Adrenal gland (tissue), 19 donors: ENCODE results near the gene OR2T3. TPM values are rescaled to one million over a fixed set of nuclear protein-coding genes. Genes with fewer than 3 reads are reported as not detected.
"Not testable (repeated sequence)": the region's sequence is repeated elsewhere in the genome, so short reads cannot be mapped to it uniquely, and the experiment has no call there.

ENCODE experiments used
- DNase-seq, 7 donors: peaks; one replicate each; pipeline ENCODE4 v3.0.0-alpha.2; 2019 to 2020
- H3K27ac ChIP-seq, 5 donors: fragments of 200-600 bp; sonication (generic) in 4 of 5; 1 replicate in 3 of 5; 2 replicates in 2 of 5; pipeline versions ENCODE4 v1.5.1 to v1.8.0; 2016 to 2020; ENCODE audit warnings: mild to moderate bottlenecking in 1 of 5
- H3K27me3 ChIP-seq: fragments of 200-600 bp; 2 replicates; pipeline ENCODE4 v1.8.0; 2021
- H3K36me3 ChIP-seq, 2 donors: fragments of 200-600 bp; replicated peaks in 1 of 2; 1 replicate in 1 of 2; 2 replicates in 1 of 2; pipeline versions ENCODE4 v1.5.1 to v1.8.0; 2018 to 2022
- H3K4me1 ChIP-seq, 2 donors: fragments of 200-600 bp; replicated peaks in 1 of 2; 1 replicate in 1 of 2; 2 replicates in 1 of 2; pipeline versions ENCODE4 v1.5.1 to v1.8.0; 2018 to 2021
- H3K4me3 ChIP-seq, 4 donors: fragments of 200-600 bp; sonication (generic) in 3 of 4; one replicate each; pipeline ENCODE4 v1.5.1; 2016 to 2018
- H3K9me3 ChIP-seq, 3 donors: fragments of 200-600 bp; sonication (generic) in 1 of 3; replicated peaks in 1 of 3; 1 replicate in 2 of 3; 2 replicates in 1 of 3; pipeline versions ENCODE4 v1.5.1 to v1.8.0; 2016 to 2021
- WGBS, 4 donors: extraction: QIAGEN DNeasy Blood & Tissue Kit in 2 of 4; methylation state at CpG; one replicate each; pipeline versions ENCODE4 v1.1.5 to v1.1.7; 2013 to 2017; 5-methylcytosine and 5-hydroxymethylcytosine counted together
- intact Hi-C, 2 donors: fragments of 100-400 bp; cut with DNase I; formaldehyde crosslinking; loops; one replicate each; pipeline versions ENCODE4 v1.14.1 to v1.15.0; 2022 to 2023
- long read RNA-seq, 10 donors: library from polyadenylated mRNA in 3 of 10; unstranded in 2 of 10; stranded (forward) in 1 of 10; transcript quantifications; one replicate each; pipeline ENCODE4 v2.0.0 and lab custom pipeline, GENCODE V29; 2021 to 2026
- polyA plus RNA-seq, 3 donors: library from polyadenylated mRNA; stranded (reverse); fragments of 200-250 nt in 2 of 3; fragments of 350-450 nt in 1 of 3; fragmentation: Illumina TruSeq in 1 of 3; extraction: RNeasy Lipid Tissue Mini Kit (QIAGEN cat#74804) in 1 of 3; gene quantifications; one replicate each; pipeline ENCODE4 v1.2.3, GENCODE V29; 2013 to 2014
- total RNA-seq, 9 donors: library from RNA; depleted of rRNA in 4 of 9; stranded (reverse); fragments of >200 nt in 4 of 9; fragments of 120-200 nt in 1 of 9; fragmentation: NEBNext Ultra II Directional in 1 of 9; extraction: Animal tissue kit (Norgen Biotek cat#: 25700) in 1 of 9; gene quantifications; one replicate each; pipeline versions ENCODE4 v1.1.0 to v1.2.4, GENCODE V29; 2013 to 2023
- donor health status: healthy with polysubstance abuse.
- donor health status: Bipolar disorder and iron deficiency.
- donor health status: DM: yes; HTN: yes; CAD: no.
- donor health status: DM: no; HTN: no; CAD: no.
- donor health status: DM: no; HTN: no; CAD: no.
- donor health status: DM: yes; HTN: yes; CAD: no.

Gene OR2T3
- total RNA-seq (not detected), polyA plus RNA-seq (not detected)
- long read RNA-seq, donor 1: 0 reads
- long read RNA-seq, donor 2: 0 reads
- long read RNA-seq, donor 3: 0 reads
- long read RNA-seq, donor 4: 0 reads
- long read RNA-seq, donor 5: 0 reads
- long read RNA-seq, donor 6: 0 reads
- long read RNA-seq, donor 7: 0 reads
- long read RNA-seq, donor 8: 0 reads
- long read RNA-seq, donor 9: 0 reads
- long read RNA-seq, donor 10: 0 reads

- WGBS, 4 donors: 40 to 88% (median 73%) methylated on average over 1 to 2 of the region's 2 CpGs
Measured at GRCh38 chr1:248473051-248473450, at the start of gene OR2T3. Gene OR2T3 (plus strand): TSS chr1:248473351. CDS start chr1:248473351, 0 bp downstream.

DNA sequence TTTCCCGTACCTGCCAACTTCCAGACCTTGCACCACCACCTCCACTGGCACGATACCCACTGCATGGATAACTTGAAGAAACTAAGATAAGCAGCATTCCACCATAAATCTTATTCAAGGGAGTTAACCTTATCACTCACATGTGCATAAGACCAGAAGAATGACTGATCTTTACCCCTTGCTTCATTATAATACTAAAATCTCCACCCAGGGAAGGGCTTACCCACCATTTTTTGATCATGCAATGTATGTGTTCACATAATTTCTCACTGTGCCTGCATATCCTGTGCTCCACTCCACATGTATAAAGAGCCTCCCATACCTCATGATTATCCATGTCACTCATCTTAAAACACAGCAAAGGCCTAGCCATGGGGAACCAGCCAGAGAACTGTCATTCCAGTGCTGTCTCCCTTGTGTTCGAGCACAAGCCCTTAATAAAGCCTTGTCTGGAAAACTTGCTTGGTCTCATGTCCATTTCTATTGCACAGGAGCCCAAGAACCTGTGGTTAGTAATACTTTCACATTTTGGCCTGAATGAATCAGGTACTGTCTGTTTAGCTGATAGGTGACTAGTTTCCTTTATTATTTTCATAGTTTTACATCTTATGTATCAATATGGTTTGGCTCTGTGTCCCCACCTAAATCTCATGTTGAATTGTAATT lies 45.5 kb upstream of the OR2T3 start:
- H3K4me1 ChIP-seq, intact Hi-C loops, H3K36me3 ChIP-seq, DNase-seq, H3K4me3 ChIP-seq, H3K9me3 ChIP-seq, H3K27me3 ChIP-seq, H3K27ac ChIP-seq: not testable (repeated sequence)
- 58 to 65% (median 60%) methylated on average over 3 of the region's 3 CpGs for WGBS, 4 donors

More at GRCh38 chr1:248473051-248473450, at the start of gene OR2T3:
- H3K9me3 ChIP-seq, H3K36me3 ChIP-seq, H3K4me3 ChIP-seq, H3K27ac ChIP-seq, H3K4me1 ChIP-seq, DNase-seq, intact Hi-C loops, H3K27me3 ChIP-seq: not testable (repeated sequence)

DNA sequence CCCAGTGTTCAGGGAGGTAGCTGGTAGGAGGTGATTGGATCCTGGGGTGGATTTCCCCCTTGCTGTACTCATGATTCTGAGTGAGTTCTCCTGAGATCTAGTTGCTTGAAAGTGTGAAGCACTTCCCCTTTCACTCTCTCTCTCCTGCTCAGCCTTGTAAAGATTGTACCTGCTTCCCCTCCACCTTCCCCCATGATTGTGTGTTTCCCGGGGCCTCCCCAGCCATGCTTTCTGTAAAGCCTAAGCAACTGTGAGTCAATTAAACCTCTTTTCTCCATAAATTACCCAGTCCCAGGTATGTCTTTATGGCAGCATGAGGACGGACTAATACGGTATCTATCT lies 45.0 kb upstream of the OR2T3 start:
- H3K27ac ChIP-seq, H3K36me3 ChIP-seq, H3K4me1 ChIP-seq, DNase-seq, H3K27me3 ChIP-seq, H3K9me3 ChIP-seq, H3K4me3 ChIP-seq, intact Hi-C loops: not testable (repeated sequence)
- 62 to 79% (median 72%) methylated on average over 3 of the region's 3 CpGs for WGBS, 4 donors

DNA sequence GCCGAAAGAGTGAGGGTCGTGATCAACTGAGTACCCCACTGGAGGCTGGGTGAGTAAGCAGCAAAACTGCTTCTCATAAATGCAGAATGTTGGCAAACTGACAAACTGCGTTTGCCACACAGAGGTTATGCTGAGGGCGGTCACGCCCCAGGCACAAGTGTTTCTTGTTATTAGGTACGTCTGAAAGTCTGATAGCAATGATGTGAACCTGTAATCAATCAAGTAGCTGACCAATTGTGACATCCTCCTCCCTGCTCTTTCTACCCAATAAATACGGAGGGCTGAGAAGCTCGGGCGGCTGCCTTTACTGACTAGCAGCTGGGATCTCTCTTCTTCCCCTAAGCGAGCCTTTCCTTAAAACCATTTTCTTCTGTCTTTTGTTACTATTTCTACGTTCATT lies 41.5 kb upstream of the OR2T3 start:
- H3K27me3 ChIP-seq, H3K27ac ChIP-seq, H3K9me3 ChIP-seq, H3K36me3 ChIP-seq, intact Hi-C loops, H3K4me3 ChIP-seq, H3K4me1 ChIP-seq, DNase-seq: not testable (repeated sequence)
- WGBS, 4 donors: 41 to 81% (median 67%) methylated on average over 6 to 11 of the region's 11 CpGs

DNA sequence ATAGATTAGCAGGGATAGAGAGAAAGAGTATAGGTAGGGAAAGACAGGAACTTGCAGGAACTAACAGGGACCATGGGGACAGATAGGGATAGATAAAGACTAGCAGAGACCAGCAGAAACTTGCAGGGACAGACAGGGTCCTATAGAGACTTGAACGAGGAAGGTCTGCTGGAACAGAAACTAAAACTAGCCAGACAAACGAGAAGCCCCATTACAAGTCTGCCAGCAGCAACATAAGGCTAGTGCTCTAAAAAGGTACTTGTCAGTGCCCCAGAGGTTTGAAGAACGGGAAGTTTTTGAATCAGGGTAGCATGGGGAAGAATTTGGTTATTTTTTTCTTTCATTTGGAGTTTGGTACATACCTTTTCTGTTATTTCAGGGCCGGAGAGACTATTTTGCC lies 41.0 kb upstream of the OR2T3 start:
- H3K4me3 ChIP-seq, H3K36me3 ChIP-seq, H3K9me3 ChIP-seq, DNase-seq, H3K27ac ChIP-seq, H3K4me1 ChIP-seq, H3K27me3 ChIP-seq, intact Hi-C loops: not testable (repeated sequence)
- WGBS, 4 donors: 43 to 66% (median 56%) methylated on average over 4 of the region's 4 CpGs

DNA sequence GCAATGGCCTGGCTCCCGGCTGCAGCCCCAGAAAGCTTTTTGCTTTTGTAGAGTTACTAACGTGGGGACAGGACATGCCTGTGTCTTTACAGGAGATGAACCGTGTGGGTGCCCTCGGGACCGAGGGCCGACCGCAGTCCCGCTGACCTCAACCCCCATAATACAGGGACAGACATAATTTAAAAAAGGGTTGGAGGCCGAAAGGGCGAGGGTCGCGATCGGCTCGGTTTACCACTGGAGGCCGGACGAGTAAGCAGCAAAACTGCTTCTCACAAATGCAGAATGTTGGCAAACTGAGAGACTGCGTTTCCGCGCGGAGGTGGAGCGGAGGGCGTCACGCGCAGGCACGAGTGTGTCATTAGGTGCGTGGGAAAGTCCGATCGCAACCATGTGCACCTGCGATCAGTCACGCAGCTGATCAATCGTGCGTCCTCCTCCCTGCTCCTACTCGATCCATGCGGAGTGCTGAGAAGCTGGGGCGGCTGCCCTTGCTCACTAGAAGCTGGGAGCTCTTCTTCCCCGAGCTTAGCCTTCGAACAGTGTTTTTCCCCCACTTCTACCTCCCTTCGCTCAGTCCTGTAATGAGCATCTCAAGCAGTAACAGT lies 39.2 kb upstream of the OR2T3 start:
- H3K27ac ChIP-seq, H3K4me3 ChIP-seq, DNase-seq, H3K27me3 ChIP-seq, H3K9me3 ChIP-seq, intact Hi-C loops, H3K4me1 ChIP-seq, H3K36me3 ChIP-seq: not testable (repeated sequence)
- 84 to 92% (median 89%) methylated on average over 28 to 36 of the region's 38 CpGs for WGBS, 4 donors

- H3K36me3 ChIP-seq, H3K4me1 ChIP-seq, H3K27me3 ChIP-seq, DNase-seq, H3K27ac ChIP-seq, intact Hi-C loops, H3K4me3 ChIP-seq, H3K9me3 ChIP-seq: not testable (repeated sequence)
- WGBS, 4 donors: 64 to 86% (median 83%) methylated on average over 4 to 6 of the region's 6 CpGs
Measured at GRCh38 chr1:248434913-248435312, 38.2 kb upstream of the OR2T3 start.

- H3K9me3 ChIP-seq, H3K4me3 ChIP-seq, H3K27me3 ChIP-seq, intact Hi-C loops, H3K36me3 ChIP-seq, H3K4me1 ChIP-seq, DNase-seq, H3K27ac ChIP-seq: not testable (repeated sequence)
- 63 to 72% (median 69%) methylated on average over 3 of the region's 3 CpGs for WGBS, 4 donors
Measured at GRCh38 chr1:248436303-248436702, 36.8 kb upstream of the OR2T3 start.

- H3K36me3 ChIP-seq, H3K9me3 ChIP-seq, H3K4me3 ChIP-seq, H3K27me3 ChIP-seq, DNase-seq, H3K4me1 ChIP-seq, H3K27ac ChIP-seq, intact Hi-C loops: not testable (repeated sequence)
- WGBS, 4 donors: 27 to 43% (median 37%) methylated on average over 1 of the region's 1 CpG
Measured at GRCh38 chr1:248438668-248439067, 34.5 kb upstream of the OR2T3 start.

DNA sequence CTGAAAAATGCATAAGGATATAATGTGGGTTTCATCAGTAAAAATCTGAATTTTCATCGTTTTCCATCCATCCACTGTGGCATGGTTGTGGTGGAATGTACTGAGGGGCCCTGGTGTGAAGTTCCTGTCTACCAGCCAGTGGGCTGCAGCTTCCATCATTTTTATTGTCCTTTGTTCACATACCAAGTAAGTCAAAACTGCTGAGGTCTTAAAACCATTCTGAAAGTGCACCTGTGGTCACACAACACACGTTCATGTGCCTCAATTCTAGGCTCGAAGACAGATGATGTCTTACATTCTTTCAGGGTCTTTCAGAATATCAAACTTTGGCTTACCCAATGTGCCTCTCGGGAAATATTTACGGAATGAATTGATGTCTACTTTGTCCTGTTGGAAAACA lies 33.9 kb upstream of the OR2T3 start:
- DNase-seq, intact Hi-C loops, H3K4me1 ChIP-seq, H3K4me3 ChIP-seq, H3K9me3 ChIP-seq, H3K27me3 ChIP-seq, H3K27ac ChIP-seq, H3K36me3 ChIP-seq: not testable (repeated sequence)
- WGBS, 4 donors: 50 to 60% (median 54%) methylated on average over 5 of the region's 5 CpGs

DNA sequence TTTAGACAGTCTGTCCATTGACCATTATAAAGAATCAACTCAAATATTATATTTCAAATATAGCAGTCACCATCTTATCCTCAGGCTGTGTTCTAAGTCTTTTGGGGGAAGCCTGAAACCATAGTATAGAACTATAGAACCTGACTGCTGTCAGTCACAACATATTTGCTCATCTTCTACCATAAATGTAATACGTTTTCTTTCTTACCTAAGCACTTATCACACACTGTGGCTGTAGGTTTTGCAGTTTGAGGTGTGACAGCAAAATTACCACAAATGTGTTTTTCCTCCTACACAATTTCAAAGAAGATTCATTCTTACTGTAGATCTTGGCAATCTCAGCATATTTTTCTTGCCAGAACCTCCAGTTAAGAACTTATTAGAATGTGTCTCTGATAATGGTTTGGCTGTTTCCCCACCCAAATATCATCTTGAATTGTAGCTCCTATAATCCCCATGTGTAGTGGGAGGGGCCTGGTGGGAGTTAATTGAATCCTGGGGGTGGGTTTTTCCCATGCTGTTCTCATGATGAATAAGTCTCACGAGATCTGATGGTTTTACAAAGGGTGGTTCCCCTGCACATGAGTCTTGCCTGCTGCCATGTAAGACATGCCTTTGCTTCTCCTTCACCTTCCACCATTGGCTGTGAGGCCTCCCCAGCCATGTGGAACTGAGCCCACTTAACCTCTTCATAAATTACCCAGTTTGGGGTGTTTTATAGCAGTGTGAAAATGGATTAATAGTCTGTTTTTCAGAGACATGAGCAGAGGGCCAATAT lies 30.5 kb upstream of the OR2T3 start:
- H3K27ac ChIP-seq, H3K27me3 ChIP-seq, DNase-seq, H3K4me3 ChIP-seq, H3K9me3 ChIP-seq, intact Hi-C loops, H3K4me1 ChIP-seq, H3K36me3 ChIP-seq: not testable (repeated sequence)
- 34 to 63% (median 40%) methylated on average over 1 of the region's 2 CpGs for WGBS, 4 donors
